ENCODE measurements around the gene RGMA. TPM values are rescaled to one million over a fixed set of nuclear protein-coding genes. Genes with fewer than 3 reads are reported as not detected.

Gene RGMA
- total and polyA plus RNA-seq, 12 donors, result 0.28 to 9.0 (median 3.3) TPM

- H3K36me3 ChIP-seq (replicated peaks in 1 of 2), result no peaks in the 10 kb centered on the region
- H3K27ac ChIP-seq, result no peak overlapping the region
- 79 to 85% (median 80%) methylated on average over 23 to 29 of the region's 29 CpGs for WGBS, 4 donors
- peak in 3 of 7 donors; percentile 4 to 68 (median 17) for DNase-seq
- H3K4me1 ChIP-seq (replicated peaks in 1 of 2), result no peaks in the 10 kb centered on the region
- TF ChIP-seq CTCF (IDR thresholded peaks at IDR 0.05), result no peak
- no peak for TF ChIP-seq POLR2A (IDR thresholded peaks at IDR 0.05)
- intact Hi-C loops (cut with DNase I), result loop anchor here (10.0 kb wide), 2 partner anchors 958 to 1088 kb away; no protein-coding TSS in a partner anchor
- no peaks in the 10 kb centered on the region for H3K27me3 ChIP-seq
- H3K9me3 ChIP-seq (replicated peaks in 1 of 3), result no peaks in the 10 kb centered on the region
- no peak overlapping the region for H3K4me3 ChIP-seq
Measured at GRCh38 chr15:93036951-93037819, 51.8 kb downstream of the RGMA start.

GRCh38 chr15:93035953-93036810 lies 52.8 kb downstream of the RGMA start:
- Histone ChIP-seq H3K4me1 (replicated peaks in 1 of 2) (no peaks in the 10 kb centered on the region), H3K9me3 (replicated peaks in 1 of 3) (no peaks in the 10 kb centered on the region), H3K4me3 (no peak overlapping the region), H3K27ac (no peak overlapping the region), H3K27me3 (no peaks in the 10 kb centered on the region), H3K36me3 (replicated peaks in 1 of 2) (no peaks in the 10 kb centered on the region)
- 54 to 56% (median 55%) methylated on average over 10 to 32 of the region's 32 CpGs for WGBS, 4 donors
- DNase-seq, result peak in 4 of 7 donors; percentile 36 to 46 (median 43)
- intact Hi-C loops (cut with DNase I), result loop anchor here (10.0 kb wide), 2 partner anchors 959 to 1089 kb away; no protein-coding TSS in a partner anchor
- TF ChIP-seq POLR2A (IDR thresholded peaks at IDR 0.05), result no peak
- peak; percentile 30 to 63 (median 56) for TF ChIP-seq CTCF (IDR thresholded peaks at IDR 0.05)

- peaks cover 0 to 2% of the 10 kb centered on the region in 2 donors for H3K4me1 ChIP-seq (replicated peaks in 1 of 2)
- 75 to 85% (median 81%) methylated on average over 17 to 18 of the region's 18 CpGs for WGBS, 4 donors
- intact Hi-C loops (cut with DNase I), result loop anchor here (10.0 kb wide), 2 partner anchors 959 to 1089 kb away; no protein-coding TSS in a partner anchor
Measured at GRCh38 chr15:93035092-93035915, 53.7 kb downstream of the RGMA start.

More at GRCh38 chr15:93035092-93035915, 53.7 kb downstream of the RGMA start:
- Histone ChIP-seq H3K4me3 (no peak overlapping the region), H3K27ac (no peak overlapping the region), H3K36me3 (replicated peaks in 1 of 2) (no peaks in the 10 kb centered on the region), H3K9me3 (replicated peaks in 1 of 3) (no peaks in the 10 kb centered on the region), H3K27me3 (no peaks in the 10 kb centered on the region)
- TF ChIP-seq CTCF (IDR thresholded peaks at IDR 0.05) (no peak), POLR2A (IDR thresholded peaks at IDR 0.05) (no peak)
- peak in 1 of 7 donors; percentile 3 for DNase-seq

All from adrenal gland (tissue), 12 donors.